GM10266 (cell line): ENCODE measurements around the gene DHFR2.
A peak's percentile ranks its signal among the peaks of the same experiment; 100 is the strongest.

Experiments
- DNase-seq: peaks from one replicate; pipeline ENCODE4 v3.0.0; 2012; ENCODE audit errors: extremely low spot score
- TF ChIP-seq, protein P1 (sequence below): IDR thresholded peaks from 2 replicates; pipeline ENCODE4 v1.5.1; 2012; ENCODE audit warnings: mild to moderate bottlenecking, low read depth; ENCODE audit not compliant: control insufficient read depth, insufficient read depth; ENCODE audit errors: missing control alignments

Gene DHFR2

GRCh38 chr3:94043285-94043684 lies 19.4 kb downstream of the DHFR2 start:
- TF ChIP-seq, protein P1, sequence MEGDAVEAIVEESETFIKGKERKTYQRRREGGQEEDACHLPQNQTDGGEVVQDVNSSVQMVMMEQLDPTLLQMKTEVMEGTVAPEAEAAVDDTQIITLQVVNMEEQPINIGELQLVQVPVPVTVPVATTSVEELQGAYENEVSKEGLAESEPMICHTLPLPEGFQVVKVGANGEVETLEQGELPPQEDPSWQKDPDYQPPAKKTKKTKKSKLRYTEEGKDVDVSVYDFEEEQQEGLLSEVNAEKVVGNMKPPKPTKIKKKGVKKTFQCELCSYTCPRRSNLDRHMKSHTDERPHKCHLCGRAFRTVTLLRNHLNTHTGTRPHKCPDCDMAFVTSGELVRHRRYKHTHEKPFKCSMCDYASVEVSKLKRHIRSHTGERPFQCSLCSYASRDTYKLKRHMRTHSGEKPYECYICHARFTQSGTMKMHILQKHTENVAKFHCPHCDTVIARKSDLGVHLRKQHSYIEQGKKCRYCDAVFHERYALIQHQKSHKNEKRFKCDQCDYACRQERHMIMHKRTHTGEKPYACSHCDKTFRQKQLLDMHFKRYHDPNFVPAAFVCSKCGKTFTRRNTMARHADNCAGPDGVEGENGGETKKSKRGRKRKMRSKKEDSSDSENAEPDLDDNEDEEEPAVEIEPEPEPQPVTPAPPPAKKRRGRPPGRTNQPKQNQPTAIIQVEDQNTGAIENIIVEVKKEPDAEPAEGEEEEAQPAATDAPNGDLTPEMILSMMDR, result no peak
- DNase-seq, result no peak

GRCh38 chr3:94036909-94037507 lies 25.7 kb downstream of the DHFR2 start:
- TF ChIP-seq, protein P1, result peak; percentile 32
- DNase-seq, result no peak

DNA sequence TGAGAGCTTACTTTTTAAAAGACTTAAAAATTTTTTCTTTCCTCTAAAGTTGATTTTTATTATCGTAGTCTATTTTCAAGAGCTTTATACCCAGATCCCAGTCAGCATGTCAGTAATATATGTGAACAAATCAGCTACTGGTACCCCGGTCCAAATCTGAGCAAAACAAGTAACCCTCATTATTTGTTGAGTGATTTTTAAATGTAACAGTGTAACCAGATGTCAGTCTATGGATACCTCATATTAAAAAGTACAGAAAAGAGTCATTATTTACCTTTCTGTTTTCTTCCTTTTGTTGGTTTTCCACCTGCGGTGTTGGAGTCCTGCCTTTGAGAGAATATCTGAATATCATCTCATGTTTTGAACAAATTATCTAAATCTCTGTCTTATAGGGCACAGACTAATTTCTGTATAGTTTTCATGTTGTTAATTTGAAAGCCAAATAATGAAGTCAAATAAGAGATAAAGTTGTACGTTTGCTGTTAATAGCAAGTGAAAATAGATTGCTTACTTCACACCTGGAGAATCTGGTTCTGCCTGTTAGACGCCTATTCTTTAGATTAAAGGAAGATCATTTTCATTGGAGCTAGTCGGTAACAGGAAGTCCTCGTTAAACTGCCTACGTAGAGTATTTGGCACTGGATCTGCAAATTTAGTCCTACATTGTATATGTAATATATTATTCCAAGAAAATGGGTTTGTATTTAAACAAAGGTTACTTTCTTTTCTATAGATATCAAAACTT lies 34.5 kb downstream of the DHFR2 start, which contains the start of gene STX19:
Gene STX19 (minus strand): TSS at position 505 of the 745 bp plus-strand sequence. CDS start 13,328 bp downstream, outside the sequence.
- no peak for DNase-seq
- TF ChIP-seq, protein P1, result no peak

- TF ChIP-seq, protein P1, result no peak
- DNase-seq, result no peak
These were observed 36.1 kb downstream of the DHFR2 start for GRCh38 chr3:94026623-94027022.

- no peak for DNase-seq
- TF ChIP-seq, protein P1, result no peak
These were observed 38.3 kb downstream of the DHFR2 start for GRCh38 chr3:94024385-94024784.

DNA sequence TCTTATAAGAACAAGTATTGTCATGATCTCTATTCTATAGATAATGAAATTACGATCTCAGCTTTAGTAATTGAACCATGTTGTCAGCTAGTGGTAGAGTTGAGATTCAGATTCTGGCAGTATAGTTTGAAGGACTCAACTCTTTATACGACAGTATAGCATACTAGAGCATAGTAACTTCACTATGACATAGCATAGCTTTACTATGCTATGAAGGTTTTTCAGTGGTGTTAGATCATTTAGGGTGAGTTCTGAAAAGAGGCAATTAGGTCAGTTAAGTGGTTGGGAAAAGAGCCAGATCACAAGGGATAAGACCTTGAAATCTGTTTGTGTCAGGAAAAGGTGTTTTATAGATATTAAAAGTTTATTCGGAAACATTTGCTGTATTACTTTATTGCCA lies 42.4 kb downstream of the DHFR2 start:
- DNase-seq, result no peak
- TF ChIP-seq, protein P1, result no peak

DNA sequence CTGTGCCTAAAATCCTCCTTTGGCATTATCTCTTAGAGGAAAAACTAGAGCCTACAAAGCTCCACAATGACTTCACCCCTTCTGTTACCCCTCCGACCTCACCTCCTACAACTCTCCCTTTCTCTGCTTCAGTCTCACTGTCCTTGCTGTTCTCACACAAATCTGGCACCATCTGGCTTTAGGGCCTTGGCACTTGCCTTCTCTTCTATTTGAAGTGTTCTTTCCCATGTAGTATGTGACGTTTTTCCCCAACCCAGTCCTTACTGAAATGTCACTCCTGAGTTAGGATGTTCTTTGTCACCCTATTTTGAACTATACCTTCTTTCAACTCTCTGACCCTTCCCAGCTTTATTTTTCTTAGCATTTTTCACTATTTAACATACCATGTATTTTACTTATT lies 43.1 kb downstream of the DHFR2 start:
- TF ChIP-seq, protein P1, result no peak
- DNase-seq, result no peak
